Mesendoderm (in vitro differentiated cells): Measurements from ENCODE around the gene BLOC1S5.

Experiments used
- DNase-seq: peaks from one replicate; pipeline ENCODE4 v3.0.0; 2013
- H2AK5ac ChIP-seq: 2 replicates; pipeline ENCODE4 v1.6.1; 2013; ENCODE audit warnings: low read length, inconsistent platforms
- H2BK120ac ChIP-seq: 2 replicates; pipeline ENCODE4 v1.6.1; 2013; ENCODE audit warnings: low read depth, mild to moderate bottlenecking, low read length, moderate library complexity, mixed read lengths
- H2BK15ac ChIP-seq: replicated peaks from 2 replicates; pipeline ENCODE4 v1.6.1; 2013; ENCODE audit warnings: low read depth, mild to moderate bottlenecking, moderate library complexity
- H2BK5ac ChIP-seq: 2 replicates; pipeline ENCODE4 v1.6.1; 2013; ENCODE audit warnings: low read length, inconsistent platforms
- H3K18ac ChIP-seq: 2 replicates; pipeline ENCODE4 v1.6.1; 2013; ENCODE audit warnings: mild to moderate bottlenecking, low read length, mixed read lengths
- H3K23ac ChIP-seq: one replicate; pipeline ENCODE4 v1.6.1; 2013; ENCODE audit warnings: low read length
- H3K27ac ChIP-seq: 2 replicates; pipeline ENCODE4 v1.5.1; 2013; ENCODE audit warnings: low read depth, mild to moderate bottlenecking, inconsistent platforms, low read length, moderate library complexity
- H3K27me3 ChIP-seq: 2 replicates; pipeline ENCODE4 v1.6.1; 2013; ENCODE audit warnings: low read length, control low read depth, mild to moderate bottlenecking, inconsistent platforms; ENCODE audit not compliant: insufficient read depth, poor library complexity
- H3K36me3 ChIP-seq: 2 replicates; pipeline ENCODE4 v1.6.1; 2013; ENCODE audit warnings: low read length, inconsistent platforms; ENCODE audit not compliant: control insufficient read depth, insufficient read depth
- H3K4ac ChIP-seq: one replicate; pipeline ENCODE4 v1.6.1; 2013; ENCODE audit warnings: low read depth, mild to moderate bottlenecking, low read length, moderate library complexity
- H3K4me1 ChIP-seq: 2 replicates; pipeline ENCODE4 v1.6.1; 2013; ENCODE audit warnings: low read depth, low read length, inconsistent platforms; ENCODE audit not compliant: control insufficient read depth
- H3K4me2 ChIP-seq: 2 replicates; pipeline ENCODE4 v1.6.1; 2013; ENCODE audit warnings: low read length
- H3K4me3 ChIP-seq: 2 replicates; pipeline ENCODE4 v1.5.1; 2013; ENCODE audit warnings: mild to moderate bottlenecking, low read length
- H3K56ac ChIP-seq: one replicate; pipeline ENCODE4 v1.6.1; 2013; ENCODE audit warnings: low read length
- H3K79me1 ChIP-seq: 2 replicates; pipeline ENCODE4 v1.6.1; 2013; ENCODE audit warnings: low read length, inconsistent platforms
- H3K79me2 ChIP-seq: 2 replicates; pipeline ENCODE4 v1.6.1; 2013; ENCODE audit warnings: mild to moderate bottlenecking, low read length; ENCODE audit not compliant: control insufficient read depth, insufficient read depth
- H3K9ac ChIP-seq: 2 replicates; pipeline ENCODE4 v1.6.1; 2013; ENCODE audit warnings: low read length, inconsistent platforms
- H4K5ac ChIP-seq: one replicate; pipeline ENCODE4 v1.6.1; 2013; ENCODE audit warnings: low read length
- H4K8ac ChIP-seq: one replicate; pipeline ENCODE4 v1.6.1; 2013; ENCODE audit warnings: low read depth, mild to moderate bottlenecking, control low read depth, low read length, moderate library complexity
- WGBS: extraction: QIAGEN DNeasy Blood & Tissue Kit; methylation state at CpG from one replicate; pipeline ENCODE4 v1.1.7; 2013; ENCODE audit warnings: low lambda C conversion rate, missing lambda C conversion rate; ENCODE audit not compliant: insufficient coverage; ENCODE audit errors: extremely low coverage; 5-methylcytosine and 5-hydroxymethylcytosine counted together

Gene BLOC1S5

DNA sequence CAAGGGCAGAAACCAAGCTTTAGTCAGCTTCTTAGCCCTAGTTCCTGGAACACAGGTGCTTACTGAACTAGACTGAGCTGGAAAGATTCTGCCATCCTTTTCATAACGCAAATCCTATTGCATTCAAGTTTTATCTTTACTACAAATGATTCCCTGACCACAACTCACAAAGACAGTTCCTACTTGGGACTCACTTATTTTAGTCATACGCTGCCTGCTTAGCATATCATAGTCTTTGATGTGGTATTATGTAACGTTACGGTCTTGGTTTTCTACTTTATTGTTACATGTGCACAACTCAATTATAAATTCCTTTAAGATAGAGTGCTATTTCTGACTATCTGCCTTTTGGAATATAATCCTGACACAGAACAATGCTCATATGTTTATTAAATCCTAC, 59.1 kb downstream of the BLOC1S5 start:
- H3K27ac ChIP-seq, result no peak overlapping the region
- WGBS, result no CpG with 5 or more reads among the region's 4 CpGs
- no peaks in the 10 kb centered on the region for H3K27me3 ChIP-seq
- H3K4me1 ChIP-seq, result no peaks in the 10 kb centered on the region
- no peak overlapping the region for H3K23ac ChIP-seq
- H3K4me3 ChIP-seq, result no peak overlapping the region
- no peak overlapping the region for H2BK120ac ChIP-seq
- no peak overlapping the region for H3K18ac ChIP-seq
- no peak overlapping the region for H3K4ac ChIP-seq
- H3K79me2 ChIP-seq, result no peaks in the 10 kb centered on the region
- no peaks in the 10 kb centered on the region for H3K79me1 ChIP-seq
- H4K5ac ChIP-seq, result no peak overlapping the region
- no peak overlapping the region for H3K56ac ChIP-seq
- no peak overlapping the region for H3K9ac ChIP-seq
- H4K8ac ChIP-seq, result no peak overlapping the region
- no peak for DNase-seq
- H2BK5ac ChIP-seq, result no peak overlapping the region
- no peak overlapping the region for H2AK5ac ChIP-seq
- no peaks in the 10 kb centered on the region for H3K36me3 ChIP-seq
- no peak overlapping the region for H2BK15ac ChIP-seq
- no peak overlapping the region for H3K4me2 ChIP-seq

DNA sequence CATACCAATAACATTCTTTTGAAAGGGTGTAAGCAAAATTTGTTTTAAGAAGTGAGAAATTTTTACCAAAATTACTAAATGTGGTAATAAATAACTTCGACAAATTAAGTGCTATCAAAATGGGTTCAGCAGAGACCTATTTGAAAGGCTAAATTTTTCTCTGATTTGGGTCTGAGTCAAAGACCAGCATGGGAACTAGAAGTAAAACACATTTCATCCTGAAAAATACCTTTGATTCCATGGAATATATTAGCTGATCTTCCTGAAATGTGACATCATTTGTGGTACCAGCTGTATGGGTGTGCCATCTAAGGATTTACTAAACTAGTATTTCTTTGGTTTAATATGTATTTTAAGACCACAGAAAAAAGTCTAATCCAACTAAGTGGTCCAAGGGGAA, 63.6 kb downstream of the BLOC1S5 start:
- Histone ChIP-seq H3K79me1 (no peaks in the 10 kb centered on the region), H3K27ac (no peak overlapping the region)
- no CpG with 5 or more reads among the region's 1 CpG for WGBS

DNA sequence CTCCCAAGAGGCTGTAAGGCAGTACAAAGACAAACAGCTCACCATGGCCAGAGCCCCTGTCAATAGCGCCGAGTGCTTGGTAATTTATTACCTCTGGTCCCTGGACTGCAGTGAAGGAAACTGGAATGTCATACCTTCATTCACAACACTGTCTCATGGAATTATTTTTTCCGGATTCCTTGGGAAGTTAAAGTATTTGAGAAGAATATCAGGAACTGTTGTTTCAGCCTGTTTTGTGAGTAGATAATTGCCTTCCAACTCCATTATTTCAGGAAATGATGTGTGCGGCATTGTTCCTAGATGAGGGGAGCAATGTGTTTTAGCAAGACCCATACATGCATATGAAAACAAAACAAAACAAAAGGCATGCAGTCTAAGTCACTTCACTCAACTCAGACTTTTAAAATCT, 64.0 kb downstream of the BLOC1S5 start:
- Histone ChIP-seq H3K27me3 (no peaks in the 10 kb centered on the region), H3K27ac (no peak overlapping the region), H3K4me1 (no peaks in the 10 kb centered on the region), H3K9ac (no peak overlapping the region), H3K36me3 (no peaks in the 10 kb centered on the region), H4K8ac (no peak overlapping the region), H3K18ac (no peak overlapping the region), H3K56ac (no peak overlapping the region), H3K79me1 (no peaks in the 10 kb centered on the region), H3K79me2 (no peaks in the 10 kb centered on the region), H2BK120ac (no peak overlapping the region), H3K4me3 (no peak overlapping the region), H4K5ac (no peak overlapping the region), H3K4ac (no peak overlapping the region), H2AK5ac (no peak overlapping the region), H3K23ac (no peak overlapping the region), H2BK5ac (no peak overlapping the region), H2BK15ac (no peak overlapping the region), H3K4me2 (no peak overlapping the region)
- no peak for DNase-seq
- no CpG with 5 or more reads among the region's 4 CpGs for WGBS

More for the DNA sequence above, 63.6 kb downstream of the BLOC1S5 start:
- no peak overlapping the region for H3K4me3 ChIP-seq
- H3K4me2 ChIP-seq, result no peak overlapping the region
- H3K27me3 ChIP-seq, result no peaks in the 10 kb centered on the region
- DNase-seq, result no peak
- H3K79me2 ChIP-seq, result no peaks in the 10 kb centered on the region
- H3K23ac ChIP-seq, result no peak overlapping the region
- H3K9ac ChIP-seq, result no peak overlapping the region
- no peak overlapping the region for H3K18ac ChIP-seq
- no peaks in the 10 kb centered on the region for H3K36me3 ChIP-seq
- H3K4ac ChIP-seq, result no peak overlapping the region
- no peak overlapping the region for H3K56ac ChIP-seq
- H4K5ac ChIP-seq, result no peak overlapping the region
- H3K4me1 ChIP-seq, result no peaks in the 10 kb centered on the region
- no peak overlapping the region for H2BK120ac ChIP-seq
- H2BK15ac ChIP-seq, result no peak overlapping the region
- H2BK5ac ChIP-seq, result no peak overlapping the region
- no peak overlapping the region for H2AK5ac ChIP-seq
- no peak overlapping the region for H4K8ac ChIP-seq

DNA sequence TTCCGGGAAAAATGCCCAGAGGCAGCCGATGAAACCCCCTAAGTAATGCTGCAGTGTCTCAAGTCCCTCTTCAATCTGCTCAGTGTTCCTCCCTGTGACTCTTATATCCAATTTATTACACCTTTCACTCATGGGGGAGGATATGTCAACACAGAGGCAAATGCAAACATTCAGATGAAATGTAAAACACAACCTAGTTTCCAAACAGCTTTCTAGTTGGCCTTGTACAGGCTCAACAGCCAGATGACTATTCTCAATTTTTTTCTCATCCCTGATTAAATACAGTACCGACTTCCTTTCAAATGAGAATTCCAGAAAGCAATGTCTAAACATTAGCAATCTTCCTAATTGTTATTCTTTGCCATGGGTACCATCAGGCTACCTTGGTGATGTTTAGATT, 65.0 kb downstream of the BLOC1S5 start:
- no CpG with 5 or more reads among the region's 3 CpGs for WGBS
- H3K4me2 ChIP-seq, result no peak overlapping the region
- no peak overlapping the region for H4K5ac ChIP-seq
- H3K27me3 ChIP-seq, result no peaks in the 10 kb centered on the region
- no peak overlapping the region for H3K23ac ChIP-seq
- no peak overlapping the region for H2BK5ac ChIP-seq
- no peak overlapping the region for H4K8ac ChIP-seq
- no peak overlapping the region for H3K27ac ChIP-seq
- DNase-seq, result no peak
- no peak overlapping the region for H2BK15ac ChIP-seq
- H3K18ac ChIP-seq, result no peak overlapping the region
- no peaks in the 10 kb centered on the region for H3K36me3 ChIP-seq
- H2AK5ac ChIP-seq, result no peak overlapping the region
- H3K79me2 ChIP-seq, result no peaks in the 10 kb centered on the region
- H3K9ac ChIP-seq, result no peak overlapping the region
- H3K4me1 ChIP-seq, result no peaks in the 10 kb centered on the region
- H3K56ac ChIP-seq, result no peak overlapping the region
- H3K79me1 ChIP-seq, result no peaks in the 10 kb centered on the region
- no peak overlapping the region for H3K4me3 ChIP-seq
- H3K4ac ChIP-seq, result no peak overlapping the region
- H2BK120ac ChIP-seq, result no peak overlapping the region

DNA sequence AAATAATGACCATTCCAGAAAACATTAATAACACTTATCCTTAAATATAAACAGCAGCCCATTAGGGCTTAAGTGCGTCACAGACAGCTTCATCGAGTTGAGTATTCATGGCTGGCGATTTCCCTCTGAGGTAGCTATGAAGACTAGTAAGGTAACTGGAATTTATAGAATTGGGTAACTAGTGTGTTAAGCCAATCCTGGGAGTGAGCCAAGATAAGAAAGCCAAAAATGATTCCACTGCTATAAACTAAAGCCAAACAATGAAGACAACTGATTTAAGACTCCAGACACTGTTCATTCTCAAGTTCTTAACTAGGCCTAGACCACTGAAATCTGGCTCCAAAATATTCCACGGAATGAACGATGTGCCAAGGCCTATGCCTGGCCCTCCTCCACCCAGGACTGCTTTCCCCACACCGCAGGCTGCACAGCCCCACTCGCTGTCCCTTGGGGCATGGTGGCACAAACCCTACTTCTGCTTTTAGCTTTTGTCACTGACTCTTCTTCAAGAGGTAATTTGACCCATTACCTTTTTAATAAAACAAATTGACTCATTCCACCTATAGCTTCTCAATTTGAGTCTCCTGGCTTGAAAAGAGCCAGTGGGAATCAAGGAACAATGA, 66.0 kb downstream of the BLOC1S5 start:
- Histone ChIP-seq H4K8ac (no peak overlapping the region), H4K5ac (no peak overlapping the region), H3K18ac (no peak overlapping the region), H3K79me2 (no peaks in the 10 kb centered on the region), H3K4me2 (no peak overlapping the region), H2AK5ac (no peak overlapping the region), H3K27ac (no peak overlapping the region), H3K4me1 (no peaks in the 10 kb centered on the region), H2BK120ac (no peak overlapping the region), H3K4ac (no peak overlapping the region), H3K23ac (no peak overlapping the region), H3K79me1 (no peaks in the 10 kb centered on the region), H3K36me3 (no peaks in the 10 kb centered on the region), H3K27me3 (no peaks in the 10 kb centered on the region), H2BK15ac (no peak overlapping the region), H3K4me3 (no peak overlapping the region), H3K56ac (no peak overlapping the region), H3K9ac (no peak overlapping the region), H2BK5ac (no peak overlapping the region)
- WGBS, result no CpG with 5 or more reads among the region's 7 CpGs
- no peak for DNase-seq

DNA sequence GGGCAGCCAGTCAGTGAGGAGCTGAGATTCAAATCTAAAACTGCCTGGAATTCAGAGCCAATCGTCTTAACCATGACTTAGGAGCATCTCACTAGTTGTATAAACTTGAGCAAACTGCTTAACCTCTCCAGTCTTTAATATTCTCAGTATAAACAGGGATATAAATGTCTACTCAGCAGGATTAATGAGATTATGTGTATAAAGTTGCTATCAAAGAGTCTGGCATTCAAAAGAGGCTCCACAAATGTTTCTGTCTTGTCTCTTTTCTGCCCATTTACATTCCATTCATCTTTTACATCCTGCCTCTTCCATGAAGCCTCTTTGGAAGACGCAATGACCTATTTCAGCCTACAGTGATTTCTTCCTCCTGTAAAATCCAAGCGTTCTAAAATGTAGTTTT, 66.9 kb downstream of the BLOC1S5 start:
- Histone ChIP-seq H3K9ac (no peak overlapping the region), H3K36me3 (no peaks in the 10 kb centered on the region), H3K4me2 (no peak overlapping the region), H3K4me1 (no peaks in the 10 kb centered on the region), H4K5ac (no peak overlapping the region), H3K18ac (no peak overlapping the region), H3K56ac (no peak overlapping the region), H2BK5ac (no peak overlapping the region), H2BK15ac (no peak overlapping the region), H3K4ac (no peak overlapping the region), H2BK120ac (no peak overlapping the region), H3K79me1 (no peaks in the 10 kb centered on the region), H2AK5ac (no peak overlapping the region), H3K4me3 (no peak overlapping the region), H3K27ac (no peak overlapping the region), H4K8ac (no peak overlapping the region), H3K27me3 (no peaks in the 10 kb centered on the region), H3K79me2 (no peaks in the 10 kb centered on the region), H3K23ac (no peak overlapping the region)
- WGBS, result no CpG with 5 or more reads among the region's 3 CpGs
- DNase-seq, result no peak
